ENCODE measurements around the gene CDH13. TPM values are rescaled to one million over a fixed set of nuclear protein-coding genes. Genes with fewer than 3 reads are reported as not detected.

Gene CDH13
- polyA plus RNA-seq, 1 donor from 2014 or later, result 3.2 TPM

GRCh38 chr16:83185902-83186301, 559.1 kb downstream of the CDH13 start:
- H3K27me3 ChIP-seq (ENCODE audit: insufficient read depth, low read depth, low read length), result no peaks in the 10 kb centered on the region
- no peak overlapping the region for H3K4me3 ChIP-seq (ENCODE audit: low read length)
- H3K9me3 ChIP-seq (ENCODE audit: low read length), result no peaks in the 10 kb centered on the region
- H3K4me2 ChIP-seq (ENCODE audit: low read length), result no peak overlapping the region
- H4K20me1 ChIP-seq (ENCODE audit: insufficient read depth), result no peaks in the 10 kb centered on the region
- no peak overlapping the region for H2AFZ ChIP-seq (ENCODE audit: low read depth, low read length)
- no peaks in the 10 kb centered on the region for H3K9me2 ChIP-seq (ENCODE audit: insufficient read depth, low read length)
- no peak overlapping the region for H3K9ac ChIP-seq (ENCODE audit: low read length)
- no peak overlapping the region for H3K27ac ChIP-seq (ENCODE audit: low read length)
- H3K79me2 ChIP-seq (replicated peaks; ENCODE audit: insufficient read depth, low read length), result no peaks in the 10 kb centered on the region
- no peak for TF ChIP-seq MXI1 (conservative IDR thresholded peaks at IDR 0.05; ENCODE audit: poor library complexity, severe bottlenecking)
- no peak for TF ChIP-seq RAD21 (conservative IDR thresholded peaks at IDR 0.05)
- TF ChIP-seq REST (IDR thresholded peaks at IDR 0.05; ENCODE audit: borderline replicate concordance), result no peak
- TF ChIP-seq SMC3 (conservative IDR thresholded peaks at IDR 0.05; ENCODE audit: poor library complexity), result no peak
- no peak for TF ChIP-seq EZH2 (IDR thresholded peaks at IDR 0.05; ENCODE audit: borderline replicate concordance, insufficient read depth, low read length, poor library complexity, severe bottlenecking)
- no peak for TF ChIP-seq POLR2AphosphoS5 (IDR thresholded peaks at IDR 0.05)
- no peak for TF ChIP-seq TAF1 (IDR thresholded peaks at IDR 0.05; ENCODE audit: low read depth)
- no peak for TF ChIP-seq CTCF (IDR thresholded peaks at IDR 0.05; ENCODE audit: poor library complexity, severe bottlenecking)
- no peaks in the 10 kb centered on the region for H3F3A ChIP-seq (ENCODE audit: insufficient read depth, low read length, poor library complexity, severe bottlenecking)
- H3K36me3 ChIP-seq (ENCODE audit: insufficient read depth, low read length), result no peaks in the 10 kb centered on the region

GRCh38 chr16:83187405-83187804, 560.6 kb downstream of the CDH13 start:
- H3K27ac ChIP-seq (ENCODE audit: low read length), result no peak overlapping the region
- no peak for TF ChIP-seq REST (IDR thresholded peaks at IDR 0.05; ENCODE audit: borderline replicate concordance)
- TF ChIP-seq POLR2AphosphoS5 (IDR thresholded peaks at IDR 0.05), result no peak
- H3K27me3 ChIP-seq (ENCODE audit: insufficient read depth, low read depth, low read length), result no peaks in the 10 kb centered on the region
- H3K9me3 ChIP-seq (ENCODE audit: low read length), result no peaks in the 10 kb centered on the region
- no peaks in the 10 kb centered on the region for H3K36me3 ChIP-seq (ENCODE audit: insufficient read depth, low read length)
- no peaks in the 10 kb centered on the region for H3K9me2 ChIP-seq (ENCODE audit: insufficient read depth, low read length)
- H3F3A ChIP-seq (ENCODE audit: insufficient read depth, low read length, poor library complexity, severe bottlenecking), result no peaks in the 10 kb centered on the region
- no peaks in the 10 kb centered on the region for H3K79me2 ChIP-seq (replicated peaks; ENCODE audit: insufficient read depth, low read length)
- H3K4me2 ChIP-seq (ENCODE audit: low read length), result no peak overlapping the region
- H3K4me3 ChIP-seq (ENCODE audit: low read length), result no peak overlapping the region
- H3K9ac ChIP-seq (ENCODE audit: low read length), result no peak overlapping the region
- H2AFZ ChIP-seq (ENCODE audit: low read depth, low read length), result no peak overlapping the region
- H4K20me1 ChIP-seq (ENCODE audit: insufficient read depth), result no peaks in the 10 kb centered on the region

All from neural cell (in vitro differentiated cells).